GM23248 (cell line): Measurements from ENCODE around the gene CYBRD1.

ENCODE experiments used
- EZH2 ChIP-seq: fragments of 200-600 bp; sonication (generic); IDR thresholded peaks from 2 replicates; pipeline ENCODE4 v1.6.1; 2018; ENCODE audit warnings: antibody characterized with exemption, mild to moderate bottlenecking; ENCODE audit not compliant: insufficient read depth, poor library complexity, severe bottlenecking
- EZH2phosphoT487 ChIP-seq: fragments of 200-600 bp; sonication (generic); IDR thresholded peaks from 2 replicates; pipeline ENCODE4 v1.6.1; 2018; ENCODE audit warnings: antibody characterized with exemption, moderate library complexity, mild to moderate bottlenecking, low read depth; ENCODE audit not compliant: insufficient read depth

DNA sequence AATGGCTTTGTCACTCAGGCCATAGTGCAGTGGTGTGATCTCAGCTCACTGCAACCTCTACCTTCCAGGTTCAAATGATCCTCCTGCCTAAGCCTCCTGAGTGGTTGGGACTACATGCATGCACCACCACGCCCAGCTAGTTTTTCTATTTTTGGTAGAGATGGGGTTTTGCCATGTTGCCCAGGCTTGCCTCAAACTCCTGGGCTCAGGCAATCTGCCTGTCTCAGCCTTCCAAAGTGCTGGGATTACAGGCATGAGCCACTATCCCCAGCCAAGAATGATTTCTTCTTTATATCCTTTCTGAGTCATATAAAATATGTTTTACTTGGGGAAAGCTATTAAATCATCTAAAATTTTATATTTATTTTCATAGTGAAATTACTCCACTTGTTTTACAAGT lies 61.3 kb downstream of the CYBRD1 start:
- TF ChIP-seq EZH2: no peak
- no peak for TF ChIP-seq EZH2phosphoT487
